Right renal pelvis (tissue), 4 donors: ENCODE results near the gene IL9R. TPM values are rescaled to one million over a fixed set of nuclear protein-coding genes. Genes with fewer than 3 reads are reported as not detected.
"Not testable (repeated sequence)": the region's sequence is repeated elsewhere in the genome, so short reads cannot be mapped to it uniquely, and the experiment has no call there.

Source experiments
- DNase-seq, 4 donors: peaks; one replicate each; pipeline ENCODE4 v3.0.0-alpha.2; 2013; ENCODE audit warnings: low read depth in 4 of 4, low spot score in 3 of 4, missing footprints in 1 of 4
- polyA plus RNA-seq, 4 donors: library from polyadenylated mRNA; unstranded; fragments of 120-200 nt; gene quantifications; one replicate each; pipeline ENCODE4 v1.2.1, GENCODE V29; 2013; ENCODE audit not compliant: insufficient read length in 4 of 4

Gene IL9R
- polyA plus RNA-seq, 4 donors, result 0.12 TPM; not detected in 3

DNA sequence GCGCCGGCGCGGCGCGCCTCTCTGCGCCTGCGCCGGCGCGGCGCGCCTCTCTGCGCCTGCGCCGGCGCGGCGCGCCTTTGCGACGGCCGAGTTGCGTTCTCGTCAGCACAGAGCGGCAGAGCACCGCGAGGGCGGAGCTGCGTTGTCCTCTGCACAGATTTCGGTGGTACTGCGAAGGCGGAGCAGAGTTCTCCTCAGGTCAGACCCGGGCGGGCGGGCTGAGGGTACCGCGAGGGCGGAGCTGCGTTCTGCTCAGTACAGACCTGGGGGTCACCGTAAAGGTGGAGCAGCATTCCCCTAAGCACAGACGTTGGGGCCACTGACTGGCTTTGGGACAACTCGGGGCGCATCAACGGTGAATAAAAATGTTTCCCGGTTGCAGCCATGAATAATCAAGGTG is 31.8 kb downstream of the IL9R start:
- not testable (repeated sequence) for DNase-seq

DNA sequence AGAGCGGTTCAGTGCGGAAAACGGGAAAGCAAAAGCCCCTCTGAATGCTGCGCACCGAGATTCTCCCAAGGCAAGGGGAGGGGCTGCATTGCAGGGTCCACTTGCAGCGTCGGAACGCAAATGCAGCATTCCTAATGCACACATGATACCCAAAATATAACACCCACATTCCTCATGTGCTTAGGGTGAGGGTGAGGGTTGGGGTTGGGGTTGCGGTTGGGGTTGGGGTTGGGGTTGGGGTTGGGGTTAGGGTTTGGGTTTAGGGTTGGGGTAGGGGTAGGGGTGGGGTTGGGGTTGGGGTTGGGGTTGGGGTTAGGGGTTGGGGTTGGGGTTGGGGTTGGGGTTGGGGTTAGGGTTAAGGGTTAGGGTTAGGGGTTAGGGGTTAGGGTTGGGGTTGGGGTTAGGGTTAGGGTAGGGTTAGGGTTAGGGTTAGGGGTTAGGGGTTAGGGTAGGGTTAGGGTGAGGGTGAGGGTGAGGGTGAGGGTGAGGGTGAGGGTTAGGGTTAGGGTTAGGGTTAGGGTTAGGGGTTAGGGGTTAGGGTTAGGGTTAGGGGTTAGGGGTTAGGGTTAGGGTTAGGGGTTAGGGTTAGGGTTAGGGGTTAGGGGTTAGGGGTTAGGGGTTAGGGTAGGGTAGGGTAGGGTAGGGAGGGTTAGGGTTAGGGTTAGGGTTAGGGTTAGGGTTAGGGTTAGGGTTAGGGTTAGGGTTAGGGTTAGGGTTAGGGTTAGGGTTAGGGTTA is 32.4 kb downstream of the IL9R start:
- DNase-seq, result peak; percentile 5 to 20 (median 14)

DNA sequence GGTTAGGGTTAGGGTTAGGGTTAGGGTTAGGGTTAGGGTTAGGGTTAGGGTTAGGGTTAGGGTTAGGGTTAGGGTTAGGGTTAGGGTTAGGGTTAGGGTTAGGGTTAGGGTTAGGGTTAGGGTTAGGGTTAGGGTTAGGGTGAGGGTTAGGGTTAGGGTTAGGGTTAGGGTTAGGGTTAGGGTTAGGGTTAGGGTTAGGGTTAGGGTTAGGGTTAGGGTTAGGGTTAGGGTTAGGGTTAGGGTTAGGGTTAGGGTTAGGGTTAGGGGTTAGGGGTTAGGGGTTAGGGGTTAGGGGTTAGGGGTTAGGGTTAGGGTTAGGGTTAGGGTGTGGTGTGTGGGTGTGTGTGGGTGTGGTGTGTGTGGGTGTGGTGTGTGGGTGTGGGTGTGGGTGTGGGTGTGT is 33.0 kb downstream of the IL9R start:
- DNase-seq, result not testable (repeated sequence)

Other genes with a start within 250 kb of the IL9R start
- 10 to 100 TPM; 44.9 to 56.9 (median 52.5) TPM for gene VAMP7, start 116.4 kb upstream of the IL9R start, polyA plus RNA-seq